Sigmoid colon (tissue), 7 donors: Measurements from ENCODE around the gene FOXP3. TPM values are rescaled to one million over a fixed set of nuclear protein-coding genes. Genes with fewer than 3 reads are reported as not detected.
A peak's percentile ranks its signal among the peaks of the same experiment; 100 is the strongest.

Experiments used
- DNase-seq: peaks from one replicate; pipeline ENCODE4 v3.0.0-alpha.2; 2019
- H3K27ac ChIP-seq, 4 donors: fragments of 200-600 bp; sonication (generic); one replicate each; pipeline ENCODE4 v1.5.1; 2016 to 2019; ENCODE audit warnings: mild to moderate bottlenecking in 1 of 4
- H3K27me3 ChIP-seq, 3 donors: fragments of 200-600 bp; sonication (generic); one replicate each; pipeline ENCODE4 v1.5.1; 2019; ENCODE audit warnings: mild to moderate bottlenecking in 1 of 3
- H3K36me3 ChIP-seq, 4 donors: fragments of 200-600 bp; sonication (generic); one replicate each; pipeline ENCODE4 v1.5.1; 2016 to 2019
- H3K4me1 ChIP-seq, 4 donors: fragments of 200-600 bp; sonication (generic); one replicate each; pipeline ENCODE4 v1.5.1; 2017 to 2019
- H3K4me3 ChIP-seq, 4 donors: fragments of 200-600 bp; sonication (generic); one replicate each; pipeline ENCODE4 v1.5.1; 2017 to 2019; ENCODE audit warnings: mild to moderate bottlenecking in 2 of 4, moderate library complexity in 1 of 4
- H3K9me3 ChIP-seq, 4 donors: fragments of 200-600 bp in 3 of 4; sonication (generic) in 3 of 4; one replicate each; pipeline versions ENCODE4 v1.5.1 to v1.6.1; 2013 to 2019
- EP300 ChIP-seq, 4 donors: sonication (generic); formaldehyde crosslinking; IDR thresholded peaks; one replicate each; pipeline ENCODE4 v1.6.1; 2017; ENCODE audit warnings: antibody characterized with exemption in 4 of 4
- POLR2A ChIP-seq, 2 donors: fragments of 450-650 bp; IDR thresholded peaks; one replicate each; pipeline ENCODE4 v1.6.1; 2016; ENCODE audit warnings: antibody characterized with exemption in 2 of 2, mild to moderate bottlenecking in 2 of 2, moderate library complexity in 2 of 2
- POLR2AphosphoS5 ChIP-seq, 4 donors: sonication (generic); formaldehyde crosslinking; IDR thresholded peaks; one replicate each; pipeline ENCODE4 v1.6.1; 2017; ENCODE audit warnings: antibody characterized with exemption in 4 of 4
- WGBS, 2 donors: extraction: QIAGEN DNeasy Blood & Tissue Kit; methylation state at CpG; one replicate each; pipeline ENCODE4 v1.1.7; 2013; 5-methylcytosine and 5-hydroxymethylcytosine counted together
- intact Hi-C: fragments of 100-400 bp; cut with DNase I; formaldehyde crosslinking; loops from one replicate; pipeline ENCODE4 v1.15.1; 2023
- polyA plus RNA-seq, 3 donors: library from polyadenylated mRNA; stranded (reverse); fragments of 200-250 nt; gene quantifications; one replicate each; pipeline ENCODE4 v1.2.3, GENCODE V29; 2013
- total RNA-seq, 4 donors: library from RNA; depleted of rRNA; stranded (reverse); fragments of >200 nt; gene quantifications; one replicate each; pipeline ENCODE4 v1.1.0, GENCODE V29; 2016
- TF ChIP-seq, protein P1 (sequence below), 4 experiments: fragments of 450-650 bp in 3 of 4; fragments of 200-600 bp in 1 of 4; IDR thresholded peaks; one replicate each; pipeline ENCODE4 v1.5.1; 2016 to 2019; ENCODE audit warnings: antibody characterized with exemption in 4 of 4, mild to moderate bottlenecking in 3 of 4, moderate library complexity in 2 of 4
- donor health status: healthy with polysubstance abuse.
- donor health status: Bipolar disorder and iron deficiency.
- donor health status: healthy.

Gene FOXP3
- total and polyA plus RNA-seq, 7 donors = 3.1 TPM; not detected in 6

- DNase-seq = no peak
- WGBS, 2 donors = 0 to 3% methylated on average over 4 of the region's 4 CpGs
- intact Hi-C loops = loop anchor here (2.0 kb wide), 1 partner anchor 32 kb away; no protein-coding TSS in a partner anchor
- TF ChIP-seq, protein P1, sequence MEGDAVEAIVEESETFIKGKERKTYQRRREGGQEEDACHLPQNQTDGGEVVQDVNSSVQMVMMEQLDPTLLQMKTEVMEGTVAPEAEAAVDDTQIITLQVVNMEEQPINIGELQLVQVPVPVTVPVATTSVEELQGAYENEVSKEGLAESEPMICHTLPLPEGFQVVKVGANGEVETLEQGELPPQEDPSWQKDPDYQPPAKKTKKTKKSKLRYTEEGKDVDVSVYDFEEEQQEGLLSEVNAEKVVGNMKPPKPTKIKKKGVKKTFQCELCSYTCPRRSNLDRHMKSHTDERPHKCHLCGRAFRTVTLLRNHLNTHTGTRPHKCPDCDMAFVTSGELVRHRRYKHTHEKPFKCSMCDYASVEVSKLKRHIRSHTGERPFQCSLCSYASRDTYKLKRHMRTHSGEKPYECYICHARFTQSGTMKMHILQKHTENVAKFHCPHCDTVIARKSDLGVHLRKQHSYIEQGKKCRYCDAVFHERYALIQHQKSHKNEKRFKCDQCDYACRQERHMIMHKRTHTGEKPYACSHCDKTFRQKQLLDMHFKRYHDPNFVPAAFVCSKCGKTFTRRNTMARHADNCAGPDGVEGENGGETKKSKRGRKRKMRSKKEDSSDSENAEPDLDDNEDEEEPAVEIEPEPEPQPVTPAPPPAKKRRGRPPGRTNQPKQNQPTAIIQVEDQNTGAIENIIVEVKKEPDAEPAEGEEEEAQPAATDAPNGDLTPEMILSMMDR (IDR thresholded peaks at IDR 0.05) = no peak
- TF ChIP-seq POLR2A (IDR thresholded peaks at IDR 0.05) (no peak), EP300 (IDR thresholded peaks at IDR 0.05) (no peak), POLR2AphosphoS5 (IDR thresholded peaks at IDR 0.05) (no peak)
- Histone ChIP-seq H3K4me3 (peak overlapping the region; percentile 18 to 77 (median 75)), H3K27me3 (no peaks in the 10 kb centered on the region), H3K36me3 (no peaks in the 10 kb centered on the region), H3K9me3 (no peaks in the 10 kb centered on the region), H3K27ac (peak overlapping the region; percentile 87 to 93 (median 90)), H3K4me1 (peaks cover 0 to 33% (median 22%) of the 10 kb centered on the region in 4 donors)
Measured at GRCh38 chrX:49268702-49269009, 4.1 kb upstream of the FOXP3 start.

DNA sequence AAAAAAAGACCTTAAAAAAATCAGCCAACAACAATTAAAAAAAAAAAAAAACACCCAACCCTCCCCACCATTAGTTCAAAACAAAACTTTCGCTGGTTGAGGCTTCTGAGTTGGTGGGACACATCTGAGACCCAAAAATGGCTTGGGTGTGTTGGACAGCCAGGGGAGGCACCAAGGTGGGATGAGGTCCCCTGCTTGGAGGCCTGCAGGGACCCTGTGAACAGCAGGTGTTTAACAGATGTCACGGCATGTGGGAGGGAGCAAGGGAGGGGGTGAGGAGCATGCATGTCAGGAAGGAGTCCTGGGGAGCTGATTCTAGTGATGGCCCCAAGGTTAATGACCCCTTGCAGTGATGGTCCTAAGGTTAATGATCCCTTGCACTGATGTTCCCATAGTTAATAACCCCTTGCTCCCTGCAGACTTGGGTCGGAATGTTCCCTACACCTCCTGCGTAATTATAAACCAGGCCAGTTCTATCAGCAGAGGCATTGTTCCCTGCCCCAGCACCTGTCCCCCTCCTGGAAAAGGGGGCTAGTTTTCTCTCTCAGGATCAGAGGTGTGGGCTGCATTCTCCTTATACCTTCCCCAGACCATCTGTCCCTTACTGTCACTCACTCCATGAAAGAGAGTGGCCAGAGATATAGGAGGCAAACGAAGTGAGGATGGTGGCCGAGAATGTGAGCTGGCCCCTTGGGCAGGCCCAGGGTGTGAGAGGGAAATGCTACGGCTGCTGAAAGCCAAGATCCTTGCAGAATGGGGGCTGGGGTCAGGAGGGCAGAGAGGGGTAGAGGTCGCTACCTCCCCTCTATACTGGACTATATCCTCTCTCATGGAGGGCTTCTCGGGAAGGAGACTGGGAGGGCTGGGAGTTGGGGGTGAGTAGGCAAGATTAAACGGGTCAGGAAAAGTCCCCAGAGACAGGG is 2.3 kb upstream of the FOXP3 start:
- Histone ChIP-seq H3K4me1 (peaks cover 0 to 17% (median 14%) of the 10 kb centered on the region in 4 donors), H3K4me3 (no peak overlapping the region), H3K9me3 (no peaks in the 10 kb centered on the region), H3K27ac (no peak overlapping the region), H3K27me3 (no peaks in the 10 kb centered on the region), H3K36me3 (no peaks in the 10 kb centered on the region)
- no peak for TF ChIP-seq EP300 (IDR thresholded peaks at IDR 0.05)
- no peak for TF ChIP-seq POLR2AphosphoS5 (IDR thresholded peaks at IDR 0.05)
- no peak for TF ChIP-seq POLR2A (IDR thresholded peaks at IDR 0.05)
- TF ChIP-seq, protein P1 (IDR thresholded peaks at IDR 0.05) = no peak
- 86 to 92% methylated on average over 10 of the region's 10 CpGs for WGBS, 2 donors
- no peak for DNase-seq
- intact Hi-C loops = no loop called here

DNA sequence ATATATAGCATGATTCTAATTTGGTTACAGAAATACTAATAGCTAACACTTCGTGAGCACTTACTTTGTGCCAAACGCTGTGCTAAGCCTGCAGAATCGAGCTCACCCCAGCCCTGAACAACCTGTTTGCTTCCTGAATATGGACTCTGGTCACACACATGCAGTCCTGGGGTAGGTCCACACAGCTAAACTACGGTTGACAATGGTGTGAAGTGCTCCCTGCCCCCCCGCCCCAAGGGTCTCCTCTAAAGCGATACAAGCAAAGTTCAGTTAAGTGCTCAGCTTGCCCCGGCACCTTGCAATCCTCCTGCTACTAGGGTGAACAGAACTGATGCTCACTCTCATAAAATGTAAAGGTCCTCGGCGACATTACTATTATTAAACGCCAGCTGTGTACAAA is 879 bp downstream of the FOXP3 start:
- H3K36me3 ChIP-seq = no peaks in the 10 kb centered on the region
- intact Hi-C loops = no loop called here
- TF ChIP-seq POLR2A (IDR thresholded peaks at IDR 0.05) = no peak
- TF ChIP-seq POLR2AphosphoS5 (IDR thresholded peaks at IDR 0.05) = no peak
- TF ChIP-seq EP300 (IDR thresholded peaks at IDR 0.05) = no peak
- TF ChIP-seq, protein P1 (IDR thresholded peaks at IDR 0.05) = no peak

DNA sequence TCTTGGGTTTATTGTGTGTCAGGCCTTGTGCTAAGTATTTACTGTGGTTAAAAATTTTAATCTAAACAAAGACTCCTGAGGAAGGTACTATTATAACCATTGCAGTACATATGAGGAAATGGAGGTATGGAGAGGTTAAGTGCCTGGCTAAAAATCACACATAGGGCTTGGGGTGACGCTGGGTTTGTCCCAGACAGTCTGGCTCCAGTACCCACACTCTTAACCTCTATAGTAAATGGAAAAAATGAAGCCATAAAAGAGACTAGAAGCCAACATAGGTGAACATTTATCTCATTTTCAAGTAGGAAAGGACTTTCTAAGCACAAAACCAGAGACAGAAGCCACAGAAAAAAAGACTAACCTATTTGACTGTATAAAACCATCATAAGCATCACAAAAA is 1.9 kb downstream of the FOXP3 start:
- intact Hi-C loops = no loop called here
- no peak overlapping the region for H3K4me3 ChIP-seq
- no peaks in the 10 kb centered on the region for H3K36me3 ChIP-seq
- no peak overlapping the region for H3K27ac ChIP-seq
- no peaks in the 10 kb centered on the region for H3K4me1 ChIP-seq
- H3K27me3 ChIP-seq = peaks cover 0 to 3% (median 0%) of the 10 kb centered on the region in 3 donors
- H3K9me3 ChIP-seq = no peaks in the 10 kb centered on the region
- WGBS, 2 donors = 42% methylated on average over 1 of the region's 1 CpG
- no peak for TF ChIP-seq POLR2AphosphoS5 (IDR thresholded peaks at IDR 0.05)
- TF ChIP-seq POLR2A (IDR thresholded peaks at IDR 0.05) = no peak
- TF ChIP-seq, protein P1 (IDR thresholded peaks at IDR 0.05) = no peak
- TF ChIP-seq EP300 (IDR thresholded peaks at IDR 0.05) = no peak
- no peak for DNase-seq

More for the DNA sequence above, 879 bp downstream of the FOXP3 start:
- Histone ChIP-seq H3K4me3 (no peak overlapping the region), H3K4me1 (no peaks in the 10 kb centered on the region), H3K27me3 (peaks cover 0 to 3% (median 0%) of the 10 kb centered on the region in 3 donors), H3K9me3 (no peaks in the 10 kb centered on the region), H3K27ac (no peak overlapping the region)
- DNase-seq = no peak
- 77 to 82% methylated on average over 10 of the region's 10 CpGs for WGBS, 2 donors
